HuH-7.5 (cell line): ENCODE data around the gene PAFAH1B1.
"Not testable (repeated sequence)": the region's sequence is repeated elsewhere in the genome, so short reads cannot be mapped to it uniquely, and the experiment has no call there.

Source experiments
- DNase-seq: peaks from one replicate; pipeline ENCODE4 v3.0.0; 2011; ENCODE audit warnings: low spot score

Gene PAFAH1B1

GRCh38 chr17:2690165-2691068, 97.0 kb downstream of the PAFAH1B1 start:
- DNase-seq: no peak

GRCh38 chr17:2691069-2691871, 97.8 kb downstream of the PAFAH1B1 start:
- DNase-seq: no peak

DNA sequence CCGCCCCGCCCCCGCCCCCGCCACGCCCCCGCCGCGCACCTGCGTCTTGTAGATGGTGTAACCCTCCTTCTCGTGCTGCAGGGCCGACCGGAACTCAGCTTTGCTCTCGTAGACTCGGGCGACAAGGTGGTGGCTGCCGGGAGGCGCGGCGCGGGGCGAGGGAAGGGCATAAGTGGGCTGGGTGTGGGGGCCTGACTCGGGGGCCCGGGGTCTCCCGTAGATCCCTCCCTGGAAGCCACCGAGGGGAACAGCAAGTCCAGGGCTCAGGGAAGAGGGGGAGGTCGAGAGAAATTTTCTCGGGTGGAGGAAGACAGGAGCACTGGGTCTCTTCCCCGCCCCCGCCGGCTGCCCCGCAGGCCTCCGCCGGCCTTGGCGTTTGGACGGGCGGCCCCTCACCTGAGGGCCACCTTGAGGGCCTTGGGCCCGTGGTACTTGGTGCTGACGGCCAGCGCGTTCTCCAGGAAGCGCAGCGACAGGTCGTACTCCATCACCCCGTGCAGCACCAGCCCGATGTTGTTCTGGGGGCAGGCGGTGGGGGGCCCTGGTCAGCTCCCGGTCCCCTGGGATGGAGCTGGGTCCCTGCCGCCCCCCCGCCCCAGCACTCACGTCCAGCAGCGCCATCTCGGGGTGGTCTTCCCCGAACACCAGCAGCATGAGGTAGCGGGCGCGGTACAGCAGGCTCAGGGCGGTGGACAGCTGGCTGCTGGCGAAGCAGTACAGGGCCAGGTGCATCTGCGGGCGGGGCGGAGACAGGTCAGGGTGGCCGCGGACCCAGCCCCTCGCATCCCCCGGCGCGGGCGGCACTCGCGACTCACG, 98.7 kb downstream of the PAFAH1B1 start:
- DNase-seq: no peak

- no peak for DNase-seq
Measured at GRCh38 chr17:2692781-2693135, 99.3 kb downstream of the PAFAH1B1 start.

GRCh38 chr17:2693561-2694380, 100.3 kb downstream of the PAFAH1B1 start:
- no peak for DNase-seq

DNA sequence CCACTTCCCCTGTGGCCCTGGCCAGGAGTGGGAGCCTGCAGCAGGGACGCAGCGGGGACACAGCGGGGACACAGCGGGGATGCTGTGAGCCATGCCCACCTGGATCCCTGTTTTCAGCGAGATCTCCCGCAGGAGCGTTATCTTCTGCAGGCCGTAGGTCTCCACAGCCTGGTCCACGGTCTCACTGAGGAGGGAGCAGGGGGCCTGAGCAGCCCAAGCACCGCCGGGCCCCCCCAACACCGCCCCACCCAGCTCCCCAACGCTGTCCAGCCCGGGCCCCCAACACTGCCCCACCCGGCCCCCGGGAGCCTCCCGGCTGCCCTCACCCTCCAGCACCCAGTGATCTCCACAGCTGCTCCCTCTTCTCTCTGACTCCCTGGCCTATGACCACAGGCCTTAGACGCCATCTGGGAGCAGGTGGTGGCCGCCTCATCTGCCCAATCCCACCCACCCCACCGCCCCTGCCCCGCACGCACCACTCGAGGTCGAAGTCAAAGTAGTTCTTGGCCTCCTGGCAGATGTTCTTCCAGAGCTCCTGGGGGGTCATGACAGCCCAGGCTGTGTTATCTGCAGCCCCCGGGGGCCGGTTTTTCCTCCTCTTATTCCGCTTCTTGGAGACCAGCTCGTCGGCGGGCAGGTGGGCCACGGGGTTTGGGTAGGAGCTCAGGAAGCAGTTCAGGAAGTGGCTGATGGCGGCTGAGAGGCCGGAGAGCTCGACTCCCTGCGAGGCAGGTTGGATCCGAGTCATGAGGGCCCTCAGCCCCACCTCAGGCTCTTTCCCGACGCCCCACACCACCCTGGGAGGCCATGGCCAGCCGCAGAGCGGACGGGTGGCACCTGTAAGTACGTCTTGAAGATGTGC, 101.2 kb downstream of the PAFAH1B1 start:
- DNase-seq: no peak

- no peak for DNase-seq
Measured at GRCh38 chr17:2695243-2695960, 101.9 kb downstream of the PAFAH1B1 start.

GRCh38 chr17:2695961-2696760, 102.7 kb downstream of the PAFAH1B1 start:
- DNase-seq: no peak

DNA sequence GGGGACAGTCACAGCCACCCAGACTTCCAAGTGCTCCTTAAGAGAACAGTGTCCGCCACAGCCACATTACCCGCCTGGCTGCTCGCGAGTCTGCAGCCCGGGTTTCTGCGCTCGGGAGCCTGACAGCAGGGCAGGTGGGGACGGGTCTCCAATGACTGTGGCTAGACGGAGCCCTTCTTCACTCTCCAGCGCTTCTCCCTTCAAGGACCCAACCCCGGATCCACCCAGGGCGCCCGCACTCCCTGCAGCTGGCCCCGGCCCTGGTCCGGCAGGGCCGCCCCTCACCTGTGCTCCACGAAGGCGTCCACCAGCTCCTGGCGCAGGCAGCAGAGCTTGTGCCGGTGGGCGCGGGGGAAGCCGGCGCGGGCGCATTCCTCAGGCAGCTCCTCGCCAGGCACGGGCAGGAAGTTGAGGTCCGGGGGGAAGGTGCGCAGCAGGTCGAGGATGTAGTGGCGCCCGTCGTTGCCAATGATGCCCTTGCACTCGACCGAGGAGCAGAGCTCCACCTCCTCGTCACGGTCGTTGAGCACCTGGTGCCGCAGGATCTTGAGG, 104.2 kb downstream of the PAFAH1B1 start:
- no peak for DNase-seq

DNA sequence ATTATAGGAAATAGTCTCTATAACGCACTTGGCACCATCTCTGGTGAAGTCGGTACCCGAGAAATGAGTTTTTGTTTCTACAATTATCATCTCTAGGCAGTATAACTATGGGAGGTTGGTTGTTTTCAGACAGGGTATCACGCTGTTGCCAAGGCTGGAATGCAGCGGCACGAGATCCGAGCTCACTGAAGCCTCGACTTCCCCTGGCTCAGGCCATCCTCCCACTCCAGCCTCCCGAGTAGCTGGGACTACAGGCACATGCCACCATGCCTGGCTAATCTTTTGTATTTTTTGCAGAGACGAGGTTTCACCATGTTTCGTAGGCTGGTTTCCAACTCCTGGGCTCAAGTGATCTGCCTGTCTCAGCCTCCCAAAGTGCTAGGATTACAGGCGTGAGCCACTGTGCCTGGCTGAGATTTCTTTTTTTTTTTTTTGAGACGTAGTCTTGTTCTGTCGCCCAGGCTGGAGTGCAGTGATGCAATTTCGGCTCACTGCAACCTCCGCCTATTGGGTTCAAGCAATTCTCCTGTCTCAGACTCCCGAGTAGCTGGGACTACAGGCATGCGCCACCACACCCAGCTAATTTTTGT, 105.9 kb downstream of the PAFAH1B1 start:
- DNase-seq: not testable (repeated sequence)

DNA sequence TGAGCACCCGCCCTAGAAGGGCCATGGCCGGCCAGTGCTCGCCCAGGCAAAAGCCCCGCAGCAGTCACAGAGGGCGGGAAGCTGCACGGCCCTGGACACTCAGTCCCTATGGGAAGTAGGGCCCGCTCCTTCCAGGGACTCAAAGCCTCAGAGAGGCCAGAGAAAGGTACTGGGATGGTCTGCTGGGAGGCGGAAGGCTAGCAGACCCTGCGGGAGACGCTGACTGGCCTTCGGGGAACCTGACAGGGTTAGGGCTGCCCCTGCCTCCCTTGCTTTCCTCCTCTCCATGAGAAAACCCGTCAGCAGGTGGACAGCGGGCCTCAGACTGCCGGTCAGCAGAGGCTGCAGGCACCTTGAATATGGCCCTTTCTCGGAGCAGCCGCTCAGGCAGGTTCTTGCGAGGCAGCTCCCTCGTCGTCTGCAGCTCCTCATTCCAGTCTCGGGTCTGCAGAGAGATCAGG, 106.6 kb downstream of the PAFAH1B1 start:
- no peak for DNase-seq

- no peak for DNase-seq
Measured at GRCh38 chr17:2700491-2701141, 107.2 kb downstream of the PAFAH1B1 start.

- no peak for DNase-seq
Measured at GRCh38 chr17:2701161-2701995, 107.9 kb downstream of the PAFAH1B1 start.

GRCh38 chr17:2701996-2702741, 108.7 kb downstream of the PAFAH1B1 start:
- DNase-seq: no peak

- DNase-seq: no peak
Measured at GRCh38 chr17:2703181-2703580, 109.7 kb downstream of the PAFAH1B1 start.

- DNase-seq: no peak
Measured at GRCh38 chr17:2703606-2704005, 110.2 kb downstream of the PAFAH1B1 start.
